BLaER1 treated with 17β-estradiol and CSF1 and Interleukin-3, amounts not matched to agents 10 nM and 100 nM (cell line): ENCODE results near the gene ODF2.
"Not testable (repeated sequence)": the region's sequence is repeated elsewhere in the genome, so short reads cannot be mapped to it uniquely, and the experiment has no call there.

Experiments
- H3K27ac ChIP-seq, 11 experiments: shearing (Covaris generic); formaldehyde crosslinking; 2 replicates each; pipeline ENCODE4 v1.8.1; 2022
- H3K27me3 ChIP-seq, 11 experiments: shearing (Covaris generic); formaldehyde crosslinking; 2 replicates each; pipeline ENCODE4 v1.8.1; 2022
- H3K36me3 ChIP-seq, 11 experiments: shearing (Covaris generic); formaldehyde crosslinking; 2 replicates each; pipeline ENCODE4 v1.8.1; 2022
- H3K4me1 ChIP-seq, 10 experiments: shearing (Covaris generic); formaldehyde crosslinking; 2 replicates each; pipeline ENCODE4 v1.8.1; 2022
- H3K4me2 ChIP-seq, 11 experiments: shearing (Covaris generic); formaldehyde crosslinking; 2 replicates each; pipeline ENCODE4 v1.8.1; 2022
- H3K4me3 ChIP-seq, 10 experiments: shearing (Covaris generic); formaldehyde crosslinking; 2 replicates each; pipeline ENCODE4 v1.8.1; 2022
- H3K9ac ChIP-seq, 11 experiments: shearing (Covaris generic); formaldehyde crosslinking; 2 replicates each; pipeline ENCODE4 v1.8.1; 2022
- H3K9me3 ChIP-seq, 11 experiments: shearing (Covaris generic); formaldehyde crosslinking; replicated peaks in 1 of 11; 2 replicates each; pipeline ENCODE4 v1.8.1; 2022
- H4K20me1 ChIP-seq, 11 experiments: shearing (Covaris generic); formaldehyde crosslinking; 2 replicates each; pipeline ENCODE4 v1.8.1; 2022
- Cebpa-rat ChIP-seq, 11 experiments: shearing (Covaris generic); IDR thresholded peaks; 2 replicates each; pipeline ENCODE4 v1.8.1; 2022

ODF2 gene

DNA sequence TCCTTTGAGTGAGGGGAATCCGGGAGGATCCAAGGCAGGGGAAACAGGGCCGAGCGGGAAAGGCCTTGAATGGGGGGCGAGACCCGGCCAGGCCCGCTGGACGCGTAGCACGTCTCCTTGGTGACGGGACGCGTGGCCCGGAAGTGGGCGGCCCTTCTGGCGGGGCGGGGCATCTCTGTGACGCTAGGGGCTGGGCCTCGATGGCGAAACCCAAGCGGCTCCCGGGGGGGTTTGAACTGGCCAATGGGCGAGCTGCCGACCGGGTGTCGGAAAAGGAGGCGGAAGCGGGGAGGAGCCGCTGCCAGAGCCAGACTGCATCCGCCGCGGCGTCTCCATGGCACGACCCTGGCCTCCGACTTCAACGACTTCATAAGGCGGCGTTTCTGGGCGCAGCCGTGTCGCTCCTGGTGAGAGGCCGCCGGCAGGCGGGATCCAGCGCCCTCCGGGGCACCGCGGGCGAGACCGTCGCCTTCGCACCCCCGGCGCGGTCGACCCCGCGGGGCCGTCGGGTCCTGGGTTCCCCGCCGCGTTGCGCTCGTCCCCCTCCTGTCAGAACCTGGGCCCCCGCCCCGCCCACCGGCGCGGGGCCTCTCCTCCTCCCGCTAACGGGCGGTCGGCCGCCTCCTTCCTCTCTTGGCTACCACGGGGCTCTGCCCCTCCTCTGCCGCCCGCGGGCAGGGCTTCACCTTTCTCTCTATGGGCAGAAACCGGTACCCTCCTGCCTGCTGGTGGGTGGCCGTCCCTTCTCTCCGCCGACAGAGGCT, at the start of gene ODF2:
Gene ODF2, plus strand, starts transcription at position 158 of the 764 bp plus-strand sequence. Its CDS starts 86 bp downstream, at position 244.
- Histone ChIP-seq H3K36me3 (peaks cover 16 to 29% (median 22%) of the 10 kb centered on the region in 11 experiments), H3K9me3 (no peaks in the 10 kb centered on the region), H3K27ac (peak within 1 kb of the TSS; percentile 29 to 99 (median 93); a peak in 21 of 22 replicates), H4K20me1 (peaks cover 0 to 38% (median 26%) of the 10 kb centered on the region in 11 experiments; a peak in 16 of 22 replicates), H3K4me3 (peak within 1 kb of the TSS; percentile 81 to 99 (median 94)), H3K9ac (peak within 1 kb of the TSS; percentile 75 to 98 (median 93)), H3K4me2 (peak within 1 kb of the TSS; percentile 92 to 100 (median 99)), H3K4me1 (peaks cover 6 to 52% (median 39%) of the 10 kb centered on the region in 10 experiments; a peak in 19 of 20 replicates), H3K27me3 (no peaks in the 10 kb centered on the region)
- peak in 7 of 11 experiments; percentile 44 to 74 (median 63); a peak in 7 of 22 replicates for TF ChIP-seq Cebpa-rat (IDR thresholded peaks at IDR 0.05)

DNA sequence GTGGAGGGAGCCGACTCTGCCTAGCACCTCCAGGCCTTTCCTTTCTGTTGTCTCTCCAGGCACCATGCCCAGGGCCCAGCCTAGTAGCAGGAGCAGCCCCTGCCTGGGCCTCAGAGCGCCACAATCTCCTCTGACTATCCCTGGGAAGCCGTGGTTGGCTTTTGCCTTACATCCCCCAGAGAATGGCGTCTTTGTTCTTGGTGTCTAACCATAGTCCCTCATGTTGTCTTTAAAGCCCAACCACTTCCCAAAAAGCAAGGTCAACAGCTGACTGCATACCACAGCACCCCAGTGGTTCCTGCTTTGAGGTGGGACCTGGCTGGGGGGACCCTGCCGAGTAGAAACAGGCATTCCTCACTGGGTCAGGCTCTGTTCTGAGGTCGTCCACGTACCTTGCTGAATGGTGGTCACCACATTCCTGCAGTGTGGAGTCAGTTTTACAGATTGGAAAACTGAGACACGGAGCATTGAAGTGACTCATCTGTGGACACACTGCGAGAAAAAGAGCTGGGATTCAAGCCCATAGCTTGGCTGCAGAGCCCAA, 48.9 kb upstream of the ODF2 start:
- H3K27me3 ChIP-seq = no peaks in the 10 kb centered on the region
- H3K36me3 ChIP-seq = no peaks in the 10 kb centered on the region
- H3K9ac ChIP-seq = peak overlapping the region in 3 of 11 experiments; percentile 2 to 41 (median 23); a peak in 3 of 22 replicates
- H3K9me3 ChIP-seq = no peaks in the 10 kb centered on the region
- H3K27ac ChIP-seq = no peak overlapping the region
- H4K20me1 ChIP-seq = no peaks in the 10 kb centered on the region; a peak in 1 of 22 replicates
- TF ChIP-seq Cebpa-rat (IDR thresholded peaks at IDR 0.05) = no peak
- peaks cover 0 to 20% (median 8%) of the 10 kb centered on the region in 10 experiments; a peak in 18 of 20 replicates for H3K4me1 ChIP-seq
- H3K4me2 ChIP-seq = peak overlapping the region in 5 of 11 experiments; percentile 3 to 55 (median 21); a peak in 4 of 22 replicates
- no peak overlapping the region for H3K4me3 ChIP-seq

DNA sequence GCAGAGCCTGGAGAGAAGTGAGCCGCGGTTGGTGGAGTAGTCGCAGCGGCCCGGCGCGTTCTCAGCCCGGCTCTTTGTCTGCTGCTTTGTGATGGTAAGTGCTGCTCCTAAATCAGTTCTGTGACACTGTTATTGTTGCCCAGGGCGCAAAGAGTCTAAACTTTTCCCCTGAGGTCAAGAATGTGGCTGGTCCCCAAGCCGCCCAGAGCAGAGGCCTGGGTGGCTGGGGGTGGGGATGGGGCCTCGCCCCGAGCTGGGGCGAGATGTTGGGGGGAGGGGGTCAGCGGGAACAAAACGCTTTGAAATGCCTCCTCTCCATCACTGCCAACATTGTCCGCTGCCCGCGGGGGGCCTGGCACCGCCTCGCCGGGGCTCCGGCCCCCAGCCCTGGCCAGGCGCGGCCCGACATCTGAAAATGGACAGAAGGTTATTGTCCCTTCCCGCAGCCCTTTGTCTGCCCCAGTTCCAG, 46.8 kb upstream of the ODF2 start:
- Histone ChIP-seq H3K9ac (no peak overlapping the region), H3K36me3 (no peaks in the 10 kb centered on the region), H4K20me1 (no peaks in the 10 kb centered on the region), H3K4me1 (peaks cover 0 to 35% (median 20%) of the 10 kb centered on the region in 10 experiments; a peak in 18 of 20 replicates), H3K9me3 (no peaks in the 10 kb centered on the region), H3K4me3 (no peak overlapping the region), H3K4me2 (no peak overlapping the region), H3K27me3 (no peaks in the 10 kb centered on the region), H3K27ac (no peak overlapping the region)
- TF ChIP-seq Cebpa-rat (IDR thresholded peaks at IDR 0.05) = no peak

DNA sequence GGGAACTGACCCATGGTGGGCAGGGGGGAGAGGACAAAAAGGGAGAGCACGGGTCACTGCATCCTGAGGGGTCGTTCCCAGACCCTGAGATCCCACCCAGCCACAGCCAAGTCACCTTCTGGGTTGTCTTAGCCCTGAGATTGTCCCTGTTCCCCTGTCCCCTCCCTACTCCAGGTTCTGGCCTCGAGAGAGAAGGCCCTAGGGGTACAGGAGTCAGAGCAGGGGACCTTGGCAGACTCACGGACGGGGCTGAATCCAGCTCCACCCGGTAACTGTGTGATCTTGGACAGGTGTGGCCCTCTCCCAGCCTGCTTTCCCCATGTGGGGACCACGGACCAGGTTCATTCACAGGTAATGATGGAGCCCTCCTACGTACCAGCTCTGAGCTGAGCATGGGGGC, 46.4 kb upstream of the ODF2 start:
- TF ChIP-seq Cebpa-rat (IDR thresholded peaks at IDR 0.05) = no peak
- peaks cover 0 to 35% (median 20%) of the 10 kb centered on the region in 10 experiments; a peak in 18 of 20 replicates for H3K4me1 ChIP-seq
- H3K9me3 ChIP-seq = no peaks in the 10 kb centered on the region
- no peaks in the 10 kb centered on the region for H3K36me3 ChIP-seq
- H3K9ac ChIP-seq = no peak overlapping the region
- H4K20me1 ChIP-seq = no peaks in the 10 kb centered on the region
- H3K4me2 ChIP-seq = no peak overlapping the region
- no peaks in the 10 kb centered on the region for H3K27me3 ChIP-seq
- no peak overlapping the region for H3K4me3 ChIP-seq
- H3K27ac ChIP-seq = no peak overlapping the region

DNA sequence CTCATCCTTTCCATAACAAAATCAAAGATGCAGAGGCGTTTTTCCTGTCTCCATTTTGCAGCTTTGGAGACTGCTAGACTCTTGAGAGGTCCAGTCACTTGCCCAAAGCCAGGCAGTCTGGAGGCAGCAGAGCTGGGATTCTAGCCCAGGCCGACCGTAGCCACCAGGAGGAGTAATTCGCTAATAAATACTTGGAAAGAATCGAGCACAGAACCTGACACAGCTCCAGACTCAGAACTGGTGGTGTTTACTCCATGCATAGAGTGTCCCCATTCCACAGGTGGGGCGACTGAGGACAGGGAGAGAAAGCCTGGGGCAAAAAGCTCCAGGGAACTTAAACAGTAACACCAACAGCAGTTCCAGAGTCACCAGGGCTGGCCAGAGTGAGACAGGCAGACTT, 45.8 kb upstream of the ODF2 start:
- no peak for TF ChIP-seq Cebpa-rat (IDR thresholded peaks at IDR 0.05)
- H3K4me3 ChIP-seq = no peak overlapping the region
- H3K27ac ChIP-seq = no peak overlapping the region
- no peak overlapping the region for H3K9ac ChIP-seq
- no peak overlapping the region for H3K4me2 ChIP-seq
- H3K4me1 ChIP-seq = peaks cover 0 to 35% (median 20%) of the 10 kb centered on the region in 10 experiments; a peak in 18 of 20 replicates
- no peaks in the 10 kb centered on the region for H3K36me3 ChIP-seq
- H4K20me1 ChIP-seq = no peaks in the 10 kb centered on the region
- no peaks in the 10 kb centered on the region for H3K9me3 ChIP-seq
- no peaks in the 10 kb centered on the region for H3K27me3 ChIP-seq

DNA sequence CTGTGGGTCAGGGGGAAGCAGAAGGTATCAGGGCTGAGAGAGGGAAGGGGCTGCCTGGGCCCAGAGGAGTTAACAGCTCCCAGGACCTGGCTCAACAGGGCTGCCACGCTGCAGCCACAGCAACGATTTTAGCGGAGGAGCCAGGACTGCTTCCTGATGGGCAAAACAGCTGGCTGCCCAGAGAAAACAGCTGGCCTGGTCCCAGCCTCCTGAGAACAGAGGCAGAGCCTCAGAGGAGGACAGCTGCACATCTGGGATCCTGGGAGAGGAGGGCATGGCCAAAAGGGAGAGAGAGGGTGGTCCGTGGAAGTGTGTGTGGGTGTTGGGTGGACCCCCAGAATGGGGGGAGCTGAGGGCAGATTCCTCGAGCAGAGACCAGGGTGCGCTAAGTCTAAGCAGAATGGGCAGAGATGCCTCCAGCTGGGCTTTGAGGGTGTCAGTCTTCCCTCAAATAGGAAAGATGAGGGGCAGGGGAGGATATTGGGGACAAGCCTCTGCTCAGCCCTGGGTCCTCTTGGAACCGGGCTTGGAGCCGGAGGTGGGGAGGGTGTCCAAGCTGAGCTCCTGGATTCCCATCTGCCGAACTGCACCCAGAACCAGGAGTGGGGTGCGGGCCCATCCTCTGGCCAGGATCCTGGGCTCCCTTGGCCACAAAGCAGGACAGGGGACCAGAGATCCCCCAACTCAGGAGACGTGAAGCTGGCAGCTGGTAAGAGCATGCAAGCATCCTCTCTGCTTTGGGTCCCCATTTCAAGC, 44.3 kb upstream of the ODF2 start:
- Histone ChIP-seq H3K4me2 (peak overlapping the region in 6 of 11 experiments; percentile 2 to 49 (median 28); a peak in 6 of 22 replicates), H3K36me3 (no peaks in the 10 kb centered on the region), H3K27me3 (no peaks in the 10 kb centered on the region), H3K27ac (no peak overlapping the region), H3K4me3 (no peak overlapping the region), H3K4me1 (peaks cover 5 to 42% (median 27%) of the 10 kb centered on the region in 10 experiments; a peak in 19 of 20 replicates), H3K9ac (0 out of 22 replicates have a peak overlapping the region, but pooled peaks of 1 of the 11 experiments have one; percentile 28), H4K20me1 (no peaks in the 10 kb centered on the region), H3K9me3 (no peaks in the 10 kb centered on the region)
- no peak for TF ChIP-seq Cebpa-rat (IDR thresholded peaks at IDR 0.05)

DNA sequence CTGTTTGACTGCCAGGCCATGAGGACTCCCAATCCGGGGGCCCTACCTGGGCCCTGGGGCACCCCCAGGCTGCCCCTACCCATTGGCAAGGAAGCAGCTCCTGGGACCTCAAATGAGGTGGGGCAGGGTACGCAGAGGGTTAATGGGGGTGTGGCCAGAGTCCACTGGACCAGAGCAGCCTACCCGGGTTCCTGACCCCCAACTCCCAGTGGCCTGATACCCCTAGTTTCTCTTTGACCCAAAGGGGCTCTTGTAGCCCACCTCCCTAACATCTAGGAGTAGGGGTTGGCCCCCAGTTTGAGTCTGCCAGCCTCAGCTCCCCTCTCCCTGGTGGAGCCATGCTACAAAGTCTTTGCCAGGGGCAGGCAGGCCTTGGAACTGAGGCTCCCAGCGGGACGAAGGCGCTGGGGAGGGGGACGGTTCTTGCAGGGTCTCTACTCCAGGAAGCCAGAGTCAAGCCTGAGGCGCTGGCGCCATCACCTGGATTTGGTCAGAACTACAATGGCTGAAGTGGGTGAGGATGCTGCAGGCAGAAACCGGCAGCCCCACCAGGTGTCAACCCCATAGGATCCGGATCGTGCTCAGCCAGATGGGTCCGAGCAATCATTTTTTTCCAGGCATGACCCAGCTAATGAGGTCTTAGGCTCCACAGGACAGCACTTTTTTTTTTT, 43.6 kb upstream of the ODF2 start:
- Histone ChIP-seq H3K4me3 (no peak overlapping the region), H3K27ac (no peak overlapping the region), H3K27me3 (no peaks in the 10 kb centered on the region), H3K36me3 (no peaks in the 10 kb centered on the region), H3K9me3 (no peaks in the 10 kb centered on the region), H4K20me1 (no peaks in the 10 kb centered on the region), H3K9ac (0 out of 22 replicates have a peak overlapping the region, but pooled peaks of 1 of the 11 experiments have one; percentile 28), H3K4me2 (peak overlapping the region in 7 of 11 experiments; percentile 9 to 49 (median 25); a peak in 8 of 22 replicates), H3K4me1 (peaks cover 8 to 42% (median 33%) of the 10 kb centered on the region in 10 experiments; a peak in 17 of 20 replicates)
- no peak for TF ChIP-seq Cebpa-rat (IDR thresholded peaks at IDR 0.05)

DNA sequence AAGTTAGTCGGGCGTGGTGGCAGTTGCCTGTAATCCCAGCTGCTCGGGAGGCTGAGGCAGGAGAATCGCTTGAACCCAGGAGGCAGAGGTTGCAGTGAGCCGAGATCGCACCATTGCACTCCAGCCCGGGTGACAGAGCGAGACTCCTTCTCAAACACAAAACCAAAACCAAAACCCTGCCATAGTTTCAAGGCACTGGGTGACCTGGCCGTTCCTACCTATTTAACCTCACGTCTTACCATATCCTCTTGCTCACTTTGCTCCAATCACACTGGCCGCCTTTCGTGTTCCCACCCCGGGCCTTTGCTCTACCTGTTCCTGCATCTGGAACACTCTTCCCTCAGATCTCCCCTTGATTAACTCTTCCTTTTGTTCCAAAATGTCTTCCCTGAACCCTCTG, 42.1 kb upstream of the ODF2 start:
- not testable (repeated sequence) for H4K20me1 ChIP-seq, H3K27ac ChIP-seq, H3K36me3 ChIP-seq, H3K4me3 ChIP-seq, H3K9ac ChIP-seq, H3K27me3 ChIP-seq, H3K4me2 ChIP-seq, H3K9me3 ChIP-seq
- peaks cover 8 to 48% (median 30%) of the 10 kb centered on the region in 10 experiments; a peak in 17 of 20 replicates for H3K4me1 ChIP-seq
